IPS DF 6.9 (cell line): ENCODE measurements around the gene KEL.

Source experiments
- DNase-seq: peaks from one replicate; pipeline ENCODE4 v3.0.0-alpha.2; 2013; ENCODE audit warnings: low read depth, low spot score
- H3K27ac ChIP-seq: one replicate; pipeline ENCODE4 v1.5.1; 2013; ENCODE audit warnings: low read length, control low read depth
- H3K27me3 ChIP-seq: 2 replicates; pipeline ENCODE4 v1.6.1; 2013; ENCODE audit warnings: mild to moderate bottlenecking, low read length; ENCODE audit not compliant: control insufficient read depth, insufficient read depth
- H3K36me3 ChIP-seq: 2 replicates; pipeline ENCODE4 v1.6.1; 2013; ENCODE audit warnings: low read length; ENCODE audit not compliant: control insufficient read depth, insufficient read depth
- H3K4me1 ChIP-seq: 2 replicates; pipeline ENCODE4 v1.6.1; 2013; ENCODE audit warnings: low read length; ENCODE audit not compliant: control insufficient read depth, insufficient read depth
- H3K4me3 ChIP-seq: 2 replicates; pipeline ENCODE4 v1.5.1; 2013; ENCODE audit warnings: mild to moderate bottlenecking, low read length
- H3K9me3 ChIP-seq: 2 replicates; pipeline ENCODE4 v1.6.1; 2013; ENCODE audit warnings: low read length, inconsistent platforms; ENCODE audit not compliant: control insufficient read depth, insufficient read depth
- WGBS: extraction: QIAGEN DNeasy Blood & Tissue Kit; methylation state at CpG from one replicate; pipeline ENCODE4 v1.1.7; 2013; ENCODE audit warnings: mixed read lengths, missing lambda C conversion rate; ENCODE audit not compliant: insufficient read length, insufficient coverage; 5-methylcytosine and 5-hydroxymethylcytosine counted together

Gene KEL

GRCh38 chr7:142913566-142913965 is 48.6 kb downstream of the KEL start:
- H3K4me3 ChIP-seq, result no peak overlapping the region
- no peak overlapping the region for H3K27ac ChIP-seq
- no peaks in the 10 kb centered on the region for H3K4me1 ChIP-seq
- no peak for DNase-seq
- no peaks in the 10 kb centered on the region for H3K9me3 ChIP-seq
- H3K27me3 ChIP-seq, result no peaks in the 10 kb centered on the region
- WGBS, result no CpG with 5 or more reads among the region's 2 CpGs
- no peaks in the 10 kb centered on the region for H3K36me3 ChIP-seq

- Histone ChIP-seq H3K27me3 (no peaks in the 10 kb centered on the region), H3K4me1 (no peaks in the 10 kb centered on the region), H3K36me3 (no peaks in the 10 kb centered on the region), H3K9me3 (no peaks in the 10 kb centered on the region), H3K4me3 (no peak overlapping the region), H3K27ac (no peak overlapping the region)
- DNase-seq, result no peak
- WGBS, result no CpG with 5 or more reads among the region's 3 CpGs
Observed at GRCh38 chr7:142913051-142913450, 49.1 kb downstream of the KEL start.

GRCh38 chr7:142910481-142910880 is 51.7 kb downstream of the KEL start:
- H3K4me1 ChIP-seq, result no peaks in the 10 kb centered on the region
- no peak overlapping the region for H3K4me3 ChIP-seq
- DNase-seq, result no peak
- no peaks in the 10 kb centered on the region for H3K9me3 ChIP-seq
- no peaks in the 10 kb centered on the region for H3K27me3 ChIP-seq
- H3K36me3 ChIP-seq, result no peaks in the 10 kb centered on the region
- no CpG with 5 or more reads among the region's 2 CpGs for WGBS
- H3K27ac ChIP-seq, result no peak overlapping the region

GRCh38 chr7:142910031-142910433 is 52.1 kb downstream of the KEL start:
- no peak for DNase-seq
- WGBS, result no CpG with 5 or more reads among the region's 2 CpGs
- H3K4me1 ChIP-seq, result no peaks in the 10 kb centered on the region
- no peaks in the 10 kb centered on the region for H3K27me3 ChIP-seq
- H3K9me3 ChIP-seq, result no peaks in the 10 kb centered on the region
- H3K4me3 ChIP-seq, result no peak overlapping the region
- H3K27ac ChIP-seq, result no peak overlapping the region
- H3K36me3 ChIP-seq, result no peaks in the 10 kb centered on the region

- WGBS, result no CpG with 5 or more reads among the region's 21 CpGs
- no peaks in the 10 kb centered on the region for H3K36me3 ChIP-seq
- H3K4me3 ChIP-seq, result no peak overlapping the region
- no peaks in the 10 kb centered on the region for H3K4me1 ChIP-seq
- H3K9me3 ChIP-seq, result no peaks in the 10 kb centered on the region
- H3K27me3 ChIP-seq, result no peaks in the 10 kb centered on the region
- DNase-seq, result no peak
- H3K27ac ChIP-seq, result no peak overlapping the region
Observed at GRCh38 chr7:142908921-142909890, 53.0 kb downstream of the KEL start.

- Histone ChIP-seq H3K4me1 (no peaks in the 10 kb centered on the region), H3K4me3 (no peak overlapping the region), H3K36me3 (no peaks in the 10 kb centered on the region), H3K9me3 (no peaks in the 10 kb centered on the region), H3K27me3 (no peaks in the 10 kb centered on the region), H3K27ac (no peak overlapping the region)
- no CpG with 5 or more reads among the region's 11 CpGs for WGBS
- no peak for DNase-seq
Observed at GRCh38 chr7:142908290-142908689, 53.9 kb downstream of the KEL start.

- H3K27ac ChIP-seq, result no peak overlapping the region
- H3K4me1 ChIP-seq, result no peaks in the 10 kb centered on the region
- H3K36me3 ChIP-seq, result no peaks in the 10 kb centered on the region
- no CpG with 5 or more reads among the region's 2 CpGs for WGBS
- H3K9me3 ChIP-seq, result no peaks in the 10 kb centered on the region
- H3K27me3 ChIP-seq, result no peaks in the 10 kb centered on the region
- no peak overlapping the region for H3K4me3 ChIP-seq
- DNase-seq, result no peak
Observed at GRCh38 chr7:142906643-142907042, 55.5 kb downstream of the KEL start.

GRCh38 chr7:142905759-142906158 is 56.4 kb downstream of the KEL start:
- 100% methylated on average over 1 of the region's 2 CpGs for WGBS

GRCh38 chr7:142904128-142904527 is 58.0 kb downstream of the KEL start:
- H3K9me3 ChIP-seq, result no peaks in the 10 kb centered on the region
- no peak for DNase-seq

More at GRCh38 chr7:142905759-142906158, 56.4 kb downstream of the KEL start:
- no peaks in the 10 kb centered on the region for H3K9me3 ChIP-seq
- no peaks in the 10 kb centered on the region for H3K27me3 ChIP-seq
- H3K36me3 ChIP-seq, result no peaks in the 10 kb centered on the region
- no peak for DNase-seq
- no peak overlapping the region for H3K4me3 ChIP-seq
- H3K27ac ChIP-seq, result no peak overlapping the region
- no peaks in the 10 kb centered on the region for H3K4me1 ChIP-seq

GRCh38 chr7:142901426-142902259 is 60.5 kb downstream of the KEL start:
- Histone ChIP-seq H3K9me3 (no peaks in the 10 kb centered on the region), H3K4me1 (no peaks in the 10 kb centered on the region), H3K36me3 (no peaks in the 10 kb centered on the region), H3K27ac (no peak overlapping the region), H3K27me3 (no peaks in the 10 kb centered on the region), H3K4me3 (no peak overlapping the region)
- no peak for DNase-seq
- WGBS, result no CpG with 5 or more reads among the region's 15 CpGs

More at GRCh38 chr7:142904128-142904527, 58.0 kb downstream of the KEL start:
- no peak overlapping the region for H3K27ac ChIP-seq
- no peak overlapping the region for H3K4me3 ChIP-seq
- H3K36me3 ChIP-seq, result no peaks in the 10 kb centered on the region
- no peaks in the 10 kb centered on the region for H3K27me3 ChIP-seq
- H3K4me1 ChIP-seq, result no peaks in the 10 kb centered on the region
